ELF-1 (cell line): ENCODE data around the gene TRABD2A.
A peak's percentile ranks its signal among the peaks of the same experiment; 100 is the strongest.
"Not testable (repeated sequence)": the region's sequence is repeated elsewhere in the genome, so short reads cannot be mapped to it uniquely, and the experiment has no call there.

Experiments
- DNase-seq: peaks from one replicate; pipeline ENCODE4 v3.0.0-alpha.2; 2016; ENCODE audit warnings: low read depth, low spot score

TRABD2A gene

GRCh38 chr2:84879584-84880394 lies 1.1 kb downstream of the TRABD2A start:
- peak; percentile 50 for DNase-seq

GRCh38 chr2:84878896-84879583 lies 1.8 kb downstream of the TRABD2A start:
- DNase-seq = no peak

GRCh38 chr2:84878459-84878858 lies 2.4 kb downstream of the TRABD2A start:
- DNase-seq = no peak

- no peak for DNase-seq
Measured at GRCh38 chr2:84876369-84876768, 4.5 kb downstream of the TRABD2A start.

- DNase-seq = not testable (repeated sequence)
Measured at GRCh38 chr2:84875619-84876018, 5.3 kb downstream of the TRABD2A start.

GRCh38 chr2:84875213-84875560 lies 5.7 kb downstream of the TRABD2A start:
- DNase-seq = peak; percentile 29

- DNase-seq = no peak
Measured at GRCh38 chr2:84874381-84875212, 6.3 kb downstream of the TRABD2A start.

- DNase-seq = no peak
Measured at GRCh38 chr2:84873350-84873749, 7.5 kb downstream of the TRABD2A start.

- not testable (repeated sequence) for DNase-seq
Measured at GRCh38 chr2:84872691-84873090, 8.2 kb downstream of the TRABD2A start.

GRCh38 chr2:84870306-84870705 lies 10.6 kb downstream of the TRABD2A start:
- no peak for DNase-seq

GRCh38 chr2:84868327-84868726 lies 12.6 kb downstream of the TRABD2A start:
- DNase-seq = not testable (repeated sequence)

- no peak for DNase-seq
Measured at GRCh38 chr2:84866122-84866521, 14.8 kb downstream of the TRABD2A start.

GRCh38 chr2:84865181-84865783 lies 15.6 kb downstream of the TRABD2A start:
- no peak for DNase-seq

GRCh38 chr2:84862006-84862405 lies 18.9 kb downstream of the TRABD2A start:
- no peak for DNase-seq

GRCh38 chr2:84861539-84861938 lies 19.3 kb downstream of the TRABD2A start:
- DNase-seq = no peak

GRCh38 chr2:84858937-84859336 lies 21.9 kb downstream of the TRABD2A start:
- no peak for DNase-seq

- peak; percentile 61 for DNase-seq
Measured at GRCh38 chr2:84858123-84858522, 22.8 kb downstream of the TRABD2A start.

- DNase-seq = no peak
Measured at GRCh38 chr2:84857566-84857965, 23.3 kb downstream of the TRABD2A start.

GRCh38 chr2:84856787-84857186 lies 24.1 kb downstream of the TRABD2A start:
- DNase-seq = peak; percentile 29

GRCh38 chr2:84855731-84856130 lies 25.2 kb downstream of the TRABD2A start:
- DNase-seq = peak; percentile 78

GRCh38 chr2:84854850-84855249 lies 26.0 kb downstream of the TRABD2A start:
- DNase-seq = no peak

- no peak for DNase-seq
Measured at GRCh38 chr2:84851876-84852275, 29.0 kb downstream of the TRABD2A start.
